DMS114 treated with DMSO at 0.1 percent for 48 hours (cell line): ENCODE data around the gene KSR2.

Experiments
- DNase-seq: peaks from one replicate; lab custom pipeline; 2025; ENCODE audit not compliant: unreplicated experiment; lab: John Stamatoyannopoulos, UW

Gene KSR2

DNA sequence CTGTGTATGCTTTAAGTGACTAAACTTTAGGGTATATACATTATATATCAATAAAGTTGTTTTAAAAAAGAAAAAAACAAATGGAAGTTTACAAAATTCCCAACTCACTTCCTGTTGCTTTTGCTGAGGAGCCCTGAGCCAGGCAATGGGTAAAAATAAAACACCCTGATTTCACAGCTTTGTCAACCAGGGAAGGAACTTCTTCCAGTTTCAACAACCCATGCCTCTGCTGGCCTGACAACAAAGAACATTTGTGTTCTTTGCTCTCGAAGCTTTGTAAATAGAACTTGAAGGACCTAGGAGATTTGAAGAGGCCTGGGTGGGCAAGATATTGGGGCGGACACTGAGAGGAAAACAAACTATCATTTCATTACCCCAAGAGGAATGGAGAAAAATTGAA lies 466.2 kb downstream of the KSR2 start:
- no peak for DNase-seq

DNA sequence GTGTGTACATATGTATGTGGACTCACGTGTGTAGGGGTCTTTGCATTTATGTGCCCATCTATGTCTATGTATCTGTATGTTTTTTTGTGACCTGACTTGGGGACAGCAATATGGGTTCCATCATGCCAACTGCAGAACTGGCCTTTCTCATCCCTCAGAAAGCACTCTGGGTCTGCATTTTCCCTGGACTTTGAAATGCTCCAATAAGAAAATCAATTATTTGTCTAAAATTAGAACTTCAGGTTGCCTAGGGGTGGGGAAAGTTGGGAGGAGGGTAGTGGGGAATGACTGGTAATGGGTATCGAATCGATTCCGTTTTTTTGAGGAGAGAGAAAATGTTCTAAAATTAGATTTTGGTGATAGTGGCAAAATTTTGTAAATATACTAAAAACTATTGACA lies 466.6 kb downstream of the KSR2 start:
- DNase-seq = no peak

- DNase-seq = no peak
Observed at GRCh38 chr12:117501076-117501869, 467.5 kb downstream of the KSR2 start.

GRCh38 chr12:117499759-117500485 lies 468.9 kb downstream of the KSR2 start:
- DNase-seq = no peak

DNA sequence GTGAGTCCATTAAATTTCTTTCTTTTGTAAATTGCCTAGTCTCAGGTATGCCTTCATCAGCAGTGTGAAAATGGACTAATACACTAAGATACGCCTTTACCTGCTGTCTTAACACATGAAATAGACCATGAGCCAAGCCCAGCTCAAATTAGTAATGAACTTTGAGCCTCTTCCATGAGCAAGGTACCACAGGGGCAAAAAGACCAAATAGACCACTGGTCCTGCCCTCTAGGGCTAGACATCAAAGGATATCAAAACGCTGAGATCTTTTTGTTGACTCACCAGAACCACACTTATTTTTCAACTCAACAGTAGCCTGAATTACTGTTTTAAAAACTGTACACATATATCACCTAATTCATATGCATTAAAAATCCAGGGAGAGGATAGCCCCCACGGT lies 469.9 kb downstream of the KSR2 start:
- no peak for DNase-seq

DNA sequence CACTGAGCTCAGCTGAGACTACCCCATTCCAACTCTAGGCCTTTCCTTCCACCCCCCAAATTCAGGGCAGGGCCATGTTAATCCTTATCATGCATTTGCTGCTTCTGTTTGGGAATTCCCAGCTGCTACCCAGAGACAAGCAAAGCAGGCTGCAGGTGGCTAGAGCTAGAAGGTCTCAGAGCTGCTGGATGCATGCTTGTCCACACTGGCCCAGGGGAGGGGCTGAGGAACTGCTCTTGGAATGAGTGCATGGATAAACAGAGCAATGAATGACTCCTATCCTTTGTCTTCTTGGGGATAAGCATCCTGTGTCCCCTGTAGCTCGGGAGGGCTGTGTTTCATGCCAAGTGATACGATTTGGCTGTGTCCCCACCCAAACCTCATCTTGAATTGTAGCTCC lies 470.5 kb downstream of the KSR2 start:
- DNase-seq = no peak

DNA sequence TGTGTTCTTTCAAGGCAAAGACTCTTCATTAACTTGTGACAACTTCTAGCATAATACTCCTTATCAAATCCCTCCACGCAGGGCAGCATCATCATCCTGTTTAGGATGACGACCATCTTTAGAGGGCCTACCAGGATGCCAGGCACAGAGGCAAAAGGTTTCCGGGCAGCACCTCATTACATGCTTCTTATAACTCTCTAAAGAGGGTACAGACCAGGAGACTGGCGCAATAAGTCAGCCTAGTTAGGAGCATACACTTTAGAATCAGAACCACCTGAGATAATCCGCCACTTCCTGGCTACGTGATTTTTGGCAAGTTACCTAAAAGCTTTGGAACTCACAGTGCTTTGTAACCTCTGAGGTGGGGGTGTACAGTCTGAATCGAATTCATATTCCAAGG lies 471.4 kb downstream of the KSR2 start:
- no peak for DNase-seq

DNA sequence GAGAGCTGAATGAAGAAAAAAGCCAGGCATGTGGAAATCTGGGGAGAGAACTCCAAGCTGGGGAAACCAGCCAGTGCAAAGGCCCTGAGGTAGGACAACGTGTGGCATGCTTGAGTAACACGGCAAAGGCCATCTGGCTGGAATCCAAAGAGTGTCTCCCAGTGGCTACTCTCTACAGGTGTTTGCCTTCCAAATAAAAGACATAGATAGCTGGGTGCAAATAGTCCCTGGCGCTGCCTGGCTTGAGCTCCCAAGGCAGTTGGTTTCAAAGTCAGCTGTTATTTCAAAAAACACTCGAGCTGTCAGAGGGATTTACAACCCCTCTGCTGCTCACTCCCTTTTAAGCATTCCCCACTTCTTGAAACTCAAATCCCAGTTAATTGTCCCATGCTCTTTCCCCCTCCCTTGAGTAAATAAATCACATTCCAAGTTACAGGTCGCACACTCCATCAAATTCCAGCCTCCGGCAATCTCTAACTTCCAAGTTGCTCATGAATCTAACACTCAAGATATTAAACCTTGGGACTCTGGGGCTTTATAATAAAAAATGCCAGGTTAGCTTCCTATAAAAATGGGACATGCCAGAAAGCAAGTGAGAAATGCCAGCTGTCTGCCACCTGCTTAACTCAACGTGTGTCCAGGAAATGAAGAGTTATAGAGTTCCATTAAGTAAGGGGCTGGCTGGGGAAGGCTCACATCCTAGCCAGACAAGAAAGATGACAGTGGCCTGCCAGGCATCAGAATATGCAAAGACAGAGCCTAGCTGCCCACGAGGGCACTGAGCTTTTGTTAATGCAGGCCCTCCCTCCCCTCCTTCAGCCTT lies 473.7 kb downstream of the KSR2 start:
- DNase-seq = no peak

DNA sequence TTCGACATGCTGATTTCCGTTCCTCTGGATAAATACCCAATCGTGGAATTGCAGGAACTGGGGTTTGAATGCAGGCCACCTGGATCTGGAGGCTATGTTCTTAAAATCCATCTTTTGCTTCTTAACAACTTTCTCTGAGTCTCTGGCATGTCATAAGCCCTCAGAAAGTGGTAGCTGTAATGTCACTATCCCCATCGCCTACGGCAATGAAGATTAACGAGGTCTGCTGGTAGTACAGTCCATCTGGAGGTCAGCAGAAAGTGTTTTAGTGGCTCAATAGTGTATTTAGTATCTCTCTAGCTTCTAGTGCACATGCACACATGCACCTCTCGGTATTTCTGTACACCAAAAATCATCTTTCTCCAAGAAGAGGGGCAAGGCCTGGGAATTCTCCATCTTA lies 477.1 kb downstream of the KSR2 start:
- DNase-seq = no peak

- DNase-seq = no peak
Observed at GRCh38 chr12:117490130-117490529, 478.7 kb downstream of the KSR2 start.

DNA sequence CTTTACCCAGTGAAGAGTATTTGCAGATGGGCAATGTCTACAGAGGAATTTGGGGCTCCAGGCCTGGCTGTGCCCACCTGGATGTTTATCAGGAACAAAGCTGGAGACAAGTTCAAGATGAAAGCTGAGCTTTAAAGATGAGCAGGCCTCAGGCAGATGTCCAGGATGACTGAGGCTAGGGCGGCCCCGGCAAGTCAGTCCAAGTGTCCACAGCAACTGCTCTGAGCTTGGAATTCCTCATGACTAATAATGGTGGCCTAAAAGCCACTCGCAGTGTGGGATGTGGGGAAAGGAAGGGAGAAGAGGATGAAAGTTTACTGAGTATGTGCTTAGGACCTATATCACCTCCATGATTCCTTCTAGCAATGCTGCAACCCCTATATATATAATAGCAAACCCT lies 479.1 kb downstream of the KSR2 start:
- DNase-seq = no peak

DNA sequence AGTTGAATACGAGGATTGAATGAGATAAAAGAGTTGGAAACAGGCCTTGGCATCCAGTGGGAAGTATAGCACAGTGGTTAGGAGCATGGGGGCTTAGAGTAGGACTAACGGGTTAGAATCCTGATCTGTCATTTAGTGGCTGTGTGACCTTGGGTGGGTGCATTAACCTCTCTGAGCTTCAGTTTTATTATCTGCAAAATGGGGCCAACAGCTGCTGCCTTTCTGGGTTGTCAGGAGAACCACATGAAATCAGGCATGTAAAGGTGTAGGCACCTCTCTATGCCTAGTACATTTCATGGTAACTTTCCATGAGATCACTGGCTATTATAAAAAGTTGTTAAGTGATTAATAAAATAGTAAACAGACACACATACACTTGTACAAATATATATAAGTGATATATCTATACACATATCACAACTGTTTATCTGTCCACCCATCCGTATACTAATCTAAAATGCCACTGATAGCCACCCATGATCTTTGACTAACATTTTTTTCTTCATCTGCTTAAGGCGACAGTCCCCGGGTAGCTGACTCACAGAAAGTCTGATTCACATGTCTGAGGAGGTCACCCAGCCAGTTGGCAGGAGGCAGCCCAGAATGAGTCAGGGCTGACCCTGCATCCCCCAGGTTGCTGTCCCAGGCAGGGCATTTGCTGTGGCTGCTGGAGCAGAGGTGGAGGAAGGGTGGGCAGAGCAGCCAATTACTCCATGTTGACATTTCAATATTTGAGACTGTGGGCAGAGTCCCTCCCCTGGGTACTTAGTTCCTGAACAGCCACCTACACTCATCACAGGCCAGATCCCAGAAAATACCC lies 481.7 kb downstream of the KSR2 start:
- DNase-seq = no peak

DNA sequence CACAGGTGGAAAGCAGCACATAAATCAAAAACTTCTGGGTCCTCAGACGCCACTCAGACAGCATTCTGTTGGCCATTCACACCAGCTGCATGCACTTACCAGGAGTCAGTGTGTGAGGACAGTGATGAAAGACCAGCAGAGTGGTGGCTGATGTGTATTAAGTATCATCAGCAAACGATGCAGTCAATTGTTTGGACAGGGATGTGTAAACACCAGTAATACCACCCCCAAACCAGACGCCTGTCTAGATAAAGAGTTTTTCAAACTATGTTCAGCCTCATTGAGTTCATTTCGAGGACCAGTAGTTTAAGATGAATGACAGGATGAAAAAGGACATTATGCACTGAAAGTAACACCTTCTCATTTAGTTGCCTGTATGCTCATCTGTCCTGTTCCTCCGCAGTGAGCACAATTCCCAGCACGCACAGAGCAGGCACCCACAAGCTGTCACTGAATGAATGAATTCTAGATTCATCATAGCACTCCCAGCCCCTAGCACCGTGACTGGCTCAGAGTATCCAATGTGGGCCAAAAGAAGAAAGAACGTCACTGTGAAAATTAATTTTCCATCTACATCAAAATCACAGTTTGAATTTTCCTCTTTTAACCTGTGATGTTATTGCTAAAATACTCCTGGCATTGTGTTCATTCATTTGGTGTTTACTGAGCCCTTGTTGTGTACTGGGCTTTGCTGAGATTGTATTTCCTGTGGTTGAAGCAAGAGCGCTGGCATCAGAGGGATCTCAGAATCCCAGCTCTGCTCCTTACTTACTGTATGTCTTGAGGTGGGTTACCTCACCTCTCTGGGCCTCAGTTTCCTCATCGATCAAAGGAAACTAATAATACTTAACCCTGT lies 482.6 kb downstream of the KSR2 start:
- no peak for DNase-seq

DNA sequence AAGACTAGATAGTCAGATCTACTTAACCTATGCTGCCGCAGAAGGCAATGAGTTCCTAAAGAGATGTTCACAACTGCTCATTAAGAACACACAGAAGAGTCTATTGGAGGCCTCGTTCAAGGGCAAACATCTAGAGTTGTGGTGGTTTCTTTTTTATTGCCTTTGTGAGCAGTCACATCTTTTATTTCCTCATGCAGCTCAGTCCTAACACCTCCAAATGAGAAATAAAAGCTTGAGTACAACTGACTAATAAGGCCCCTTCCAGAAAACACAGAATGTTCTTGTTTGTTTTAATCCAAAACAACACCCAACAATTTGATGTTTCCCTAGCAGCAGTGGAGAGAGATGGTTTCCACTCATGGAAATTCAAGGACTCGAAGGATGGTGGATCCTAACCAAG lies 483.9 kb downstream of the KSR2 start:
- DNase-seq = no peak

GRCh38 chr12:117483501-117483900 lies 485.3 kb downstream of the KSR2 start:
- DNase-seq = no peak

- no peak for DNase-seq
Observed at GRCh38 chr12:117481470-117481869, 487.3 kb downstream of the KSR2 start.

DNA sequence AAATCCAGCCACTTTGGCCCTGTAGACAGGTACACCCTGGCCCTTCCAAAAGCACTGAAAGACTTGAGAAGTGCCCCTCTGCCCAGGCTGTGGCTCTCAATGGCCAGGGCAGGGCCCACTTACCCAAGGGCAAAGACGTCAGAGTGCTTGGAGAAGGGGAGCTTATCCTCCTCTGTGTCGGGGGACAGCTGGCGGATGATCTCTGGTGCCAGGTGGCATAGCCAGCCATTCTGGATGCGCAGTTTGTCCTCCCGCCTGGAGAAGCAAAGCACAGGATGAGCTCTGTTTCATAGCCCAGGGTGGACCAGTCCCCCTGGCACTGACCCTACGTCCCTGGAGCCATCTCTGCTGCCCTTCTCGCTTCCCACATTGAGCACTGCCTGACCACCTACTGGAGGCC lies 492.4 kb downstream of the KSR2 start:
- no peak for DNase-seq

DNA sequence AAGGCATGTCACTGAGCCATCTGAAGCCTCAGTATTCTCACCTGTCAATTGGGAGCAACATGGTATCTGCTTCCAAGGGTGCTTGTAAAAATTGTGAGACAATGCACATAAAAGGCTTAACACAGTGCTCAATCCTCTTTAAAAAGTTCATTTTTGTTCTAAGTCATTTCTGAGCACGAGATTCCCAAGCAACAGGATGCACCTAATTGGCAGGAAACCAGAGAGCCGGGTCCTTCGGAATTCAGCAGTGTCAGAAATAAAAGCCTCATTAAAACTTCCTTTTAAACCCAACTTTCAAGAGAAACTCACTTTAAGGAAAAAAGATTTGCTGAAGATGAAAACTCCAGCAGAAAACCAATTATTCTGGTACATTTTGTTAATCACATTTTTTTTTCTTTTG lies 494.9 kb downstream of the KSR2 start:
- DNase-seq = no peak

GRCh38 chr12:117472983-117473382 lies 495.8 kb downstream of the KSR2 start:
- no peak for DNase-seq

GRCh38 chr12:117470804-117471203 lies 498.0 kb downstream of the KSR2 start:
- DNase-seq = no peak
